Testis (tissue), 2 donors: ENCODE measurements around the gene ADAMTSL1.

Experiments used
- POLR2A ChIP-seq: fragments of 450-650 bp; IDR thresholded peaks from one replicate; pipeline ENCODE4 v1.6.1; 2017; ENCODE audit warnings: antibody characterized with exemption, mild to moderate bottlenecking, moderate library complexity
- TF ChIP-seq, protein P1 (sequence below), 3 experiments: fragments of 450-650 bp in 2 of 3; fragments of 200-600 bp in 1 of 3; sonication (generic) in 1 of 3; IDR thresholded peaks; one replicate each; pipeline ENCODE4 v1.5.1; 2016 to 2019; ENCODE audit warnings: antibody characterized with exemption in 3 of 3, mild to moderate bottlenecking in 2 of 3, moderate library complexity in 1 of 3

DNA sequence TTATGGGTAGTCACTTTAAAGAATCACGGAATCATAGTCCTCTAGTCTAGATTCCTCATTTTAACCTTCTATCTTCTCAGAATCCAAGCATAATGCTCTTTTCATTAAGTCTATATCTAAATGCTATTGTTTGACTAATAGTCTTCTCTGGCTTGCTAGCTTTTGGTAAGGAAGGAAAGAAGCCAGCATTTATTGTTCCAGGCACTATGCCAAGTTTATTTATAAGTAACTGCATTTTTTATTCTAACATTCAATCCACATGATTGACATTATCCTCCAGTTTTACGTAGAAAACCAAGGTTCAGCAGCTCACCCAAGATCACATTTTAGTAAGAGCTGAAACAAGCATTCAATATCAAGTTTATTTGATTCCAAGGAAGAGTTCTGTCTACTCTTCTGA, 304.9 kb downstream of the ADAMTSL1 start:
- TF ChIP-seq, protein P1, sequence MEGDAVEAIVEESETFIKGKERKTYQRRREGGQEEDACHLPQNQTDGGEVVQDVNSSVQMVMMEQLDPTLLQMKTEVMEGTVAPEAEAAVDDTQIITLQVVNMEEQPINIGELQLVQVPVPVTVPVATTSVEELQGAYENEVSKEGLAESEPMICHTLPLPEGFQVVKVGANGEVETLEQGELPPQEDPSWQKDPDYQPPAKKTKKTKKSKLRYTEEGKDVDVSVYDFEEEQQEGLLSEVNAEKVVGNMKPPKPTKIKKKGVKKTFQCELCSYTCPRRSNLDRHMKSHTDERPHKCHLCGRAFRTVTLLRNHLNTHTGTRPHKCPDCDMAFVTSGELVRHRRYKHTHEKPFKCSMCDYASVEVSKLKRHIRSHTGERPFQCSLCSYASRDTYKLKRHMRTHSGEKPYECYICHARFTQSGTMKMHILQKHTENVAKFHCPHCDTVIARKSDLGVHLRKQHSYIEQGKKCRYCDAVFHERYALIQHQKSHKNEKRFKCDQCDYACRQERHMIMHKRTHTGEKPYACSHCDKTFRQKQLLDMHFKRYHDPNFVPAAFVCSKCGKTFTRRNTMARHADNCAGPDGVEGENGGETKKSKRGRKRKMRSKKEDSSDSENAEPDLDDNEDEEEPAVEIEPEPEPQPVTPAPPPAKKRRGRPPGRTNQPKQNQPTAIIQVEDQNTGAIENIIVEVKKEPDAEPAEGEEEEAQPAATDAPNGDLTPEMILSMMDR (IDR thresholded peaks at IDR 0.05): no peak
- no peak for TF ChIP-seq POLR2A
